CD4-positive, alpha-beta memory T cell (primary cell): ENCODE measurements around the gene DDX49. TPM values are rescaled to one million over a fixed set of nuclear protein-coding genes. Genes with fewer than 3 reads are reported as not detected.
A peak's percentile ranks its signal among the peaks of the same experiment; 100 is the strongest.

Source experiments
- CTCF ChIA-PET: fragments of 350-600 bp; sonication (Branson Sonifier 250); formaldehyde crosslinking; loops from one replicate; lab custom pipeline; 2021; ENCODE audit warnings: inconsistent platforms; ENCODE audit not compliant: partially characterized antibody; lab: Charles Lee
- POLR2A ChIA-PET: fragments of 350-600 bp; sonication (Branson Sonifier 250); formaldehyde crosslinking; loops from one replicate; lab custom pipeline; 2021; ENCODE audit not compliant: partially characterized antibody; lab: Charles Lee
- DNase-seq, 5 donors: peaks; one replicate each; pipeline versions ENCODE4 v3.0.0 to v3.0.0-alpha.2; 2020 to 2022; ENCODE audit warnings: mixed read lengths in 1 of 5
- H3K27ac ChIP-seq: one replicate; pipeline ENCODE4 v1.7.0; 2013; ENCODE audit warnings: low read depth, low read length
- H3K27me3 ChIP-seq: 2 replicates; pipeline ENCODE4 v1.7.0; 2013; ENCODE audit warnings: mild to moderate bottlenecking, low read length, moderate library complexity; ENCODE audit not compliant: insufficient read depth
- H3K36me3 ChIP-seq: 2 replicates; pipeline ENCODE4 v1.7.0; 2013; ENCODE audit warnings: mild to moderate bottlenecking, low read length, moderate library complexity; ENCODE audit not compliant: insufficient read depth
- H3K4me1 ChIP-seq: 2 replicates; pipeline ENCODE4 v1.7.0; 2013; ENCODE audit warnings: mild to moderate bottlenecking, low read length, moderate library complexity; ENCODE audit not compliant: insufficient read depth
- H3K4me3 ChIP-seq, 2 donors: one replicate each; pipeline ENCODE4 v1.7.0; 2013; ENCODE audit warnings: low read length in 2 of 2, mild to moderate bottlenecking in 1 of 2
- H3K9me3 ChIP-seq, 2 donors: one replicate each; pipeline ENCODE4 v1.7.0; 2013; ENCODE audit warnings: low read length in 2 of 2, control low read depth in 1 of 2; ENCODE audit not compliant: control insufficient read depth in 1 of 2
- H3K27ac Mint-ChIP-seq, 7 donors: one replicate each; pipeline ENCODE4 v1.8.0; 2020 to 2021; ENCODE audit warnings: mixed read lengths in 7 of 7, mild to moderate bottlenecking in 6 of 7, inconsistent platforms in 3 of 7, moderate library complexity in 3 of 7
- H3K27me3 Mint-ChIP-seq, 2 donors: one replicate each; pipeline ENCODE4 v1.8.0; 2020 to 2021; ENCODE audit warnings: mixed read lengths in 2 of 2
- H3K36me3 Mint-ChIP-seq, 2 donors: one replicate each; pipeline ENCODE4 v1.8.0; 2020 to 2021; ENCODE audit warnings: mixed read lengths in 2 of 2, inconsistent platforms in 1 of 2, mild to moderate bottlenecking in 1 of 2
- H3K4me1 Mint-ChIP-seq, 4 donors: one replicate each; pipeline ENCODE4 v1.8.0; 2020 to 2021; ENCODE audit warnings: mixed read lengths in 4 of 4, mild to moderate bottlenecking in 1 of 4
- H3K4me3 Mint-ChIP-seq, 8 donors: one replicate each; pipeline ENCODE4 v1.8.0; 2020 to 2021; ENCODE audit warnings: mixed read lengths in 8 of 8, mild to moderate bottlenecking in 7 of 8, moderate library complexity in 6 of 8, inconsistent platforms in 3 of 8
- H3K9me3 Mint-ChIP-seq, 8 donors: one replicate each; pipeline ENCODE4 v1.8.0; 2020 to 2021; ENCODE audit warnings: mixed read lengths in 8 of 8, mild to moderate bottlenecking in 5 of 8, inconsistent platforms in 3 of 8, moderate library complexity in 1 of 8
- intact Hi-C: fragments of 100-400 bp; cut with micrococcal nuclease; formaldehyde crosslinking; loops from one replicate; pipeline ENCODE4 v1.15.1; 2023
- polyA plus RNA-seq, 2 donors: library from polyadenylated mRNA; unstranded; fragments of 300-500 nt; fragmentation: Illumina TruSeq; gene quantifications; one replicate each; pipeline ENCODE4 v1.2.3, GENCODE V29; 2021
- total RNA-seq, 2 experiments: library from RNA; stranded (reverse); gene quantifications; one replicate each; pipeline ENCODE4 v1.2.3, GENCODE V29; 2021

The DDX49 gene
- total and polyA plus RNA-seq, 4 experiments from 2014 or later = 20.7 to 43.6 (median 36.5) TPM

DNA sequence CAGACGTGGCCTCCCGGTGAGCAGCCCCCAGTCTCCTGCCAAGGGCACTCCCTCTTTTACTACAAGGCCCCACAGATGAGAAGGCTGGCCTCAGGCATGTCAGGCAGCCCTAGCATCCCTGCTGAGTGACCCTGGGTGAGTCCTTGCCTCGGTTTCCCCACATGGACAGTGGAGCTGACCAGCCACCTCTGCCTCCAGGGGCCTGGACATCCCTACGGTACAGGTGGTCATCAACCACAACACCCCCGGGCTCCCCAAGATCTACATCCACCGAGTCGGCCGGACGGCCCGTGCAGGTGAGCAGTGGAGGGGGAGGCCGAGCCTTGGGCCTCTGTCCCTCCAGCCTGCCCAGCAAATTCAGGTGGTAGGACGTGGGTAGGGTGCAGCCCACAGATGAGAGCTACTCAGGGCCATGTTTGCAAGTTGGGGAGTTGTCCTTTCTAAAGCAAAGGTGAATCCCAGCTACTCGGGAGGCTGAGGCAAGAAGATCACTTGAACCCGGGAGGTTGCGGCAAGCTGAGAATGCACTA is 5.2 kb downstream of the DDX49 start:
- intact Hi-C loops = no loop called here
- peaks cover 23 to 45% of the 10 kb centered on the region in 2 donors for H3K36me3 Mint-ChIP-seq
- Histone ChIP-seq H3K27ac (no peak overlapping the region), H3K4me1 (peaks cover 14% of the 10 kb centered on the region), H3K4me3 (no peak overlapping the region), H3K27me3 (no peaks in the 10 kb centered on the region), H3K36me3 (peaks cover 40% of the 10 kb centered on the region), H3K9me3 (no peaks in the 10 kb centered on the region)
- H3K27me3 Mint-ChIP-seq = no peaks in the 10 kb centered on the region
- H3K4me1 Mint-ChIP-seq = peaks cover 5 to 17% (median 8%) of the 10 kb centered on the region in 4 donors
- peak overlapping the region in 2 of 7 donors; percentile 80 to 84 for H3K27ac Mint-ChIP-seq
- H3K9me3 Mint-ChIP-seq = no peaks in the 10 kb centered on the region
- DNase-seq = no peak
- H3K4me3 Mint-ChIP-seq = peak overlapping the region in 2 of 8 donors; percentile 24 to 28
- POLR2A ChIA-PET = no interaction called here
- CTCF ChIA-PET = no interaction called here

DNA sequence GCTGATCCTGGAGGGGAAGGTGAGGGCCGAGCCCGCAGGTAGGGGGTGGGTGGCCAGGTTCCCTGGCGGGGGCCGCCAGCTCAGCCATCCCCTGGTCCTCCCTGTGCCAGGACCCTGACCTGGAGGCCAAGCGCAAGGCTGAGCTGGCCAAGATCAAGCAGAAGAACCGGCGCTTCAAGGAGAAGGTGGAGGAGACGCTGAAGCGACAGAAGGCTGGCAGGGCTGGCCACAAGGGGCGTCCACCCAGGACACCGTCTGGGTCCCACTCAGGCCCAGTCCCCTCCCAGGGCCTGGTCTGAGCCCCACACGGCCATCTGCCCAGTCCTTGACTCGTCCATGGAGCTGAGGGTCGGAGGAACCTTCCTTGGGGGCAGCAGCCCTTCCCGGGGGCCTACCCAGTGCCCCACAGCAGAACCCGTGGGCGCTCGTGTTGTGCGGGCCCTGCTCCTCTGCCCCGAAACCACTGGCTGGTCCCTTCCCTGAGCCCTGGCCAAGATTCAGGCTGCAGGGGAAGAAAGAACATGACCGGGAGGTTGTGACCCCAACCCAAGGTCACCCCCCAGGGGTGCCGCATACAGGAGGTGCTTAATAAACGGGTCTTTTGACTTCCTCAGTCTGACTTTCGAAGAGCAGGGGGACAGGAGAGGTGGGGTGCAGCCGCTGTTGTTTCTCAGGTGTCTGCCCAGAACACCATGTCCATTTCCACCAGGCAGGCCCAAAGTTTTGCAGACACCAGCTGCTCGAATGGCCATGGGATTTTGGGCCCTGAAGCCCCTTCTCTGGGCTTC is 8.7 kb downstream of the DDX49 start:
- Mint-ChIP-seq H3K27ac (no peak overlapping the region), H3K27me3 (peaks cover 0 to 5% of the 10 kb centered on the region in 2 donors), H3K4me3 (no peak overlapping the region), H3K36me3 (peaks cover 11 to 30% of the 10 kb centered on the region in 2 donors), H3K4me1 (peaks cover 3 to 7% (median 5%) of the 10 kb centered on the region in 4 donors), H3K9me3 (no peaks in the 10 kb centered on the region)
- no peak for DNase-seq
- intact Hi-C loops = no loop called here
- H3K27me3 ChIP-seq = no peaks in the 10 kb centered on the region
- peaks cover 22% of the 10 kb centered on the region for H3K36me3 ChIP-seq
- no peak overlapping the region for H3K27ac ChIP-seq
- H3K9me3 ChIP-seq = no peaks in the 10 kb centered on the region
- no peak overlapping the region for H3K4me3 ChIP-seq
- ChIA-PET CTCF (no interaction called here), POLR2A (interaction anchor here (0.6 to 3.4 kb wide), 3 partner anchors 8 to 81 kb away, joined by 3 to 17 read pairs (median 3); partner anchors contain the start of genes COPE and DDX49)
- peaks cover 8% of the 10 kb centered on the region for H3K4me1 ChIP-seq

DNA sequence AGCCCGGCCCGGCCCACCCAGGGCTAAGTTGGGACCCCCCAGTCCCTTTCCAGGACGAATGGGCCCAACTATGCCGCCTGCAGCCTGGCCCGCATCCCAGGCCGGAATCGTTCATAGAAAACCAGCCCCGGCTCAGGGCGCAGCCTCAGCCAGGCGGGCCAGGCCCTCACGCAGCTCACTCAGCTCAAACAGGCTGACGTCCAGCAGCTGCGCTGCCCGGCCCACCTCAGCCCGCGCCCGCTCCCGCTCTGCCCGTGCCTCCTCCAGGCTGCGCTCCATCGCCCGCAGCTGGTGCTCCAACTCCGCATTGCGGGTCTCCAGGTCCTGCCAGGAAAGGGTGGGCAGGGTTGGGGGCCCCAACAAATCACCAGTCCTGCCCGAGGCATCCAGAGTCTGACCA is 9.8 kb downstream of the DDX49 start:
- Histone ChIP-seq H3K4me3 (no peak overlapping the region), H3K27ac (no peak overlapping the region), H3K4me1 (peaks cover 8% of the 10 kb centered on the region), H3K36me3 (peaks cover 13% of the 10 kb centered on the region), H3K27me3 (no peaks in the 10 kb centered on the region), H3K9me3 (no peaks in the 10 kb centered on the region)
- Mint-ChIP-seq H3K27ac (no peak overlapping the region), H3K27me3 (peaks cover 3 to 10% of the 10 kb centered on the region in 2 donors), H3K4me3 (no peak overlapping the region), H3K9me3 (no peaks in the 10 kb centered on the region), H3K36me3 (peaks cover 8 to 22% of the 10 kb centered on the region in 2 donors), H3K4me1 (peaks cover 3 to 12% (median 7%) of the 10 kb centered on the region in 4 donors)
- ChIA-PET CTCF (interaction anchor here (0.7 kb wide), 1 partner anchor 519 kb away, joined by 3 read pairs; no protein-coding TSS in a partner anchor), POLR2A (interaction anchor here (0.6 to 3.4 kb wide), 2 partner anchors 9 to 218 kb away, joined by 3 to 17 read pairs; partner anchors contain the start of genes COPE and DDX49)
- intact Hi-C loops = no loop called here
- DNase-seq = no peak

DNA sequence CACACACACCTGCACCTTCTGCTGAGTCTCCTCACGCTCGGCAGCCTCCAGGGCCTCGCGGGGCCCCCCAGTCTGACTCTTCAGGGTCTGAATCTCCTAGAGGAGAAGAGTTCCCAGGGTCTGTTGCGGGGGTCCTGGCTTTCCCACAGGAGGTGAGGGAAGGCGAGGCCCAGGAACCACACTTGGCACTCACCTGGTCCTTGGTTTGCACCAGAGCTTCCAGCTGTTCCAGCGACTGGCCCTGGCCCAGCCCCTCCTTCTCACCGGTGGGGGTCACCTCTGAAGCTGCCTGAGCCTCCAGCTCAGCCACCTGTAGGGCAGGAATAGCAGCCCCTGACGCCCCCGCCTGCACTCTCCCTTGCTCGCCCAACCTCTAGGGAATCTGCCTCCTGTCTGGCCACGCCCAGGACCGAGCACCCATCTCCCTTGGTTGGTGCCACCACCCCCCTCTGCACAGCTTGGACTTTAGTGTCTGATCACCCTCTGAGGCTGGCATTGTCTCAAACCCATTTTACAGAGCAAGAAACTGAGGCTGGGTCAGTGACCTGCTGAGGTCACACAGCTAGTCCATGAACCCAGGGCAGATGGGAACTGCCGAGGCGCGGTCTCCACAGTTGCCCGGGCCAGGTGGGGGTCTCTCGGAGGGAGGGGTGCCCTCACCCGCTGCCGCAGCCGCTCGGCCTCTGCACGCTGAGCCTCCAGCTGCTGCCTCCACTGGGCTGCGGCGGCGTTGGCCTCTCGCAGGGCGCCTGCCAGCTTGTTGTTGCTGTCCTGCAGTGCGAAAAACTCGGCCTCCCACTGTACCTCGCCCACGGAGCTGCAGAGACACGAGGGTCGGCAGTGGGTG is 12.0 kb downstream of the DDX49 start:
- no peaks in the 10 kb centered on the region for H3K27me3 ChIP-seq
- H3K27ac ChIP-seq = no peak overlapping the region
- H3K27ac Mint-ChIP-seq = peak overlapping the region in 1 of 7 donors; percentile 29
- ChIA-PET CTCF (interaction anchor here (0.8 kb wide), 1 partner anchor 9 kb away, joined by 3 read pairs; no protein-coding TSS in a partner anchor), POLR2A (interaction anchor here (1.3 kb wide), 1 partner anchor 12 kb away, joined by 4 read pairs; the partner anchor contains the start of genes COPE and DDX49)
- no peaks in the 10 kb centered on the region for H3K9me3 ChIP-seq
- no peak for DNase-seq
- H3K9me3 Mint-ChIP-seq = no peaks in the 10 kb centered on the region
- no peak overlapping the region for H3K4me3 ChIP-seq
- intact Hi-C loops = loop anchor here (1.0 kb wide), 1 partner anchor 12 kb away; the partner anchor contains the start of genes COPE and DDX49
- H3K36me3 Mint-ChIP-seq = peaks cover 0 to 6% of the 10 kb centered on the region in 2 donors
- peaks cover 8% of the 10 kb centered on the region for H3K4me1 ChIP-seq
- peaks cover 3 to 10% of the 10 kb centered on the region in 2 donors for H3K27me3 Mint-ChIP-seq
- peak overlapping the region in 2 of 8 donors; percentile 17 to 21 for H3K4me3 Mint-ChIP-seq
- no peaks in the 10 kb centered on the region for H3K36me3 ChIP-seq
- H3K4me1 Mint-ChIP-seq = peaks cover 3 to 12% (median 7%) of the 10 kb centered on the region in 4 donors

DNA sequence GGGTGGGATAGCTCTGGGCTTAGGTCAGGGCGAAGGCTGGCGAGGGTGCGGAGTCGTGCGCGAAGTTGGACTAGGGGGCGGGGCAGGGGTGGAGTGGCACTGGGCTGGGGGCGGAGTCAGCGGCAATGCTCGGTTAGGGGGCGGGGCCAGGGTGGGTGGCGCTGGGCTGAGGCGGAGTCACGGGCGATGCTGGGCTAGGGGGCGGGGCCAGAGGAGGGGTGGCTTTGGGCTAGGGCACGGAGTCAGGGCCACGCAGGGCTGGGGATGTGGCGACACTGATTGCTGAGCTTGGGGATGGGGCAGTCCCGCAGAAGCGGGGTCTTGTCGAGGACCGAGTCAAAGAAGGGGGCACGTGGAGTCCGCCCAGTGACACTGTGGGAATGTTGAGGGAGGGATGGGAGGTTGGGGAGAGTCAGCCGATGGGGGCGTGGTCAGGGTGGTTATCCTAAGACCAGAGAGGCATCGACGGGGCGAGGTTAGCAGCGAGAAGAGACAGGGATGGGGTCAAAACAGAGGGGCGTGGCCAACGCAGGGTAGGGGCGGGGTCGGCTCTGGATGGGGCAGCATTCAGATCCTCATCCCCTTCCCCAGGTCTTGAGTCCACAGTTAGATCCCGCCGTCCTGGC is 12.8 kb downstream of the DDX49 start:
- H3K9me3 ChIP-seq = no peaks in the 10 kb centered on the region
- peak overlapping the region in 1 of 2 donors; percentile 34 for H3K4me3 ChIP-seq
- Mint-ChIP-seq H3K4me3 (peak overlapping the region; percentile 65 to 91 (median 80)), H3K9me3 (no peaks in the 10 kb centered on the region), H3K27me3 (peaks cover 3 to 10% of the 10 kb centered on the region in 2 donors), H3K36me3 (peaks cover 0 to 3% of the 10 kb centered on the region in 2 donors), H3K27ac (peak overlapping the region in 5 of 7 donors; percentile 16 to 74 (median 53)), H3K4me1 (peaks cover 3 to 12% (median 7%) of the 10 kb centered on the region in 4 donors)
- no peaks in the 10 kb centered on the region for H3K27me3 ChIP-seq
- POLR2A ChIA-PET = interaction anchor here (1.3 kb wide), 1 partner anchor 13 kb away, joined by 4 read pairs; the partner anchor contains the start of genes COPE and DDX49
- no peak overlapping the region for H3K27ac ChIP-seq
- peak; percentile 70 to 87 (median 73) for DNase-seq
- CTCF ChIA-PET = no interaction called here
- intact Hi-C loops = loop anchor here (1.0 kb wide), 1 partner anchor 13 kb away; the partner anchor contains the start of genes COPE and DDX49
- no peaks in the 10 kb centered on the region for H3K36me3 ChIP-seq
- peaks cover 8% of the 10 kb centered on the region for H3K4me1 ChIP-seq

DNA sequence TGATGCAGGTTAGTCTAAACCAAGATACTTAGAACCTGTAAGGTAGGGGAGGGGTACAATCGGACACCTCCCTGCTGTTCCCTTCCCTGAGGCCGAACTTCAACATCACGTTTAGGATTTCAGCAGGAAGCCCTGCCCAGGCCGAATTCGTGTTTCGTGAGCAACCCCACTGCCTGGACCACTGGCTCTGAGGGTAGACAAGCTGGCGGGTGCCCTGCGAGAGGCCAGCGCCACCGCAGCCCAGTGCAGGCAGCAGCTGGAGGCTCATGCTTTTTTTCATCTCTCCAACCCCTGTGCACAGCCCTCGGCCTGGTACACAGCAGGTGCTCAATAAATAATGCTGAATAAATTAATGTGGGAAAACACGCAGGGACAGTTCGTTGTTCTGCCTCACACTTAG is 13.8 kb downstream of the DDX49 start:
- H3K4me1 ChIP-seq = peaks cover 8% of the 10 kb centered on the region
- no peak overlapping the region for H3K27ac ChIP-seq
- no peaks in the 10 kb centered on the region for H3K36me3 ChIP-seq
- no peak overlapping the region for H3K4me3 ChIP-seq
- no peaks in the 10 kb centered on the region for H3K9me3 Mint-ChIP-seq
- no peak for DNase-seq
- H3K27me3 Mint-ChIP-seq = peaks cover 3 to 10% of the 10 kb centered on the region in 2 donors
- H3K36me3 Mint-ChIP-seq = peaks cover 0 to 3% of the 10 kb centered on the region in 2 donors
- H3K4me3 Mint-ChIP-seq = peak overlapping the region in 4 of 8 donors; percentile 5 to 62 (median 32)
- ChIA-PET POLR2A (no interaction called here), CTCF (no interaction called here)
- H3K27me3 ChIP-seq = no peaks in the 10 kb centered on the region
- H3K27ac Mint-ChIP-seq = peak overlapping the region in 2 of 7 donors; percentile 6 to 30
- H3K4me1 Mint-ChIP-seq = peaks cover 3 to 12% (median 7%) of the 10 kb centered on the region in 4 donors
- intact Hi-C loops = no loop called here
- no peaks in the 10 kb centered on the region for H3K9me3 ChIP-seq
